UCSD-AML1 (cell line): Measurements from ENCODE around the gene GNLY.
A peak's percentile ranks its signal among the peaks of the same experiment; 100 is the strongest.

Experiments used
- DNase-seq: peaks from one replicate; lab custom pipeline; 2025; ENCODE audit not compliant: unreplicated experiment; lab: John Stamatoyannopoulos, UW

Gene GNLY

GRCh38 chr2:85723707-85724360 is 29.7 kb downstream of the GNLY start:
- DNase-seq: no peak

- no peak for DNase-seq
These were observed 30.6 kb downstream of the GNLY start for GRCh38 chr2:85724731-85725181.

GRCh38 chr2:85725451-85725850 is 31.3 kb downstream of the GNLY start:
- no peak for DNase-seq

- no peak for DNase-seq
These were observed 33.6 kb downstream of the GNLY start for GRCh38 chr2:85727798-85728197.

DNA sequence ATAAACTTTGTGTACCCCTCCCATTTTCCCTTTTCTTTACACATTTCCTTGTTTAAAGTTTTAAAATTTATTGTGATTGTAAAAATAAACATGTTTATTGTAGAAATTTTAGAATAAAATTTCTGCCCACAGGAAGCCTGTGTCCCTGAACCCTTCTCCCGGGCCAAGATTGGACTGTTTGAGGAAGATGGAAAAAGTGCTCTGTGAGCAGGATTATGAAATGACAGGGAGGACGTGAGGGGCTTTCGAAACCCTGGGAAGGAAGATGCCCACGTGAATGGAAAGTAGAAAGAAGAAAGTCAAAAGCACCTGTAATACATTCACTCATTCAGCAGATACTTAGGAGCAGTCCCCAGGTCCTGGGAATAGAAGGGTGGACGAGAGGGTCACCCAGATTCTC is 34.2 kb downstream of the GNLY start:
- DNase-seq: no peak

- DNase-seq: peak; percentile 78
These were observed 35.0 kb downstream of the GNLY start for GRCh38 chr2:85728883-85729824.

- no peak for DNase-seq
These were observed 35.8 kb downstream of the GNLY start for GRCh38 chr2:85729825-85730510.

- DNase-seq: no peak
These were observed 36.6 kb downstream of the GNLY start for GRCh38 chr2:85730686-85731230.

- no peak for DNase-seq
These were observed 37.4 kb downstream of the GNLY start for GRCh38 chr2:85731606-85732005.

- no peak for DNase-seq
These were observed 38.4 kb downstream of the GNLY start for GRCh38 chr2:85732467-85733120.

DNA sequence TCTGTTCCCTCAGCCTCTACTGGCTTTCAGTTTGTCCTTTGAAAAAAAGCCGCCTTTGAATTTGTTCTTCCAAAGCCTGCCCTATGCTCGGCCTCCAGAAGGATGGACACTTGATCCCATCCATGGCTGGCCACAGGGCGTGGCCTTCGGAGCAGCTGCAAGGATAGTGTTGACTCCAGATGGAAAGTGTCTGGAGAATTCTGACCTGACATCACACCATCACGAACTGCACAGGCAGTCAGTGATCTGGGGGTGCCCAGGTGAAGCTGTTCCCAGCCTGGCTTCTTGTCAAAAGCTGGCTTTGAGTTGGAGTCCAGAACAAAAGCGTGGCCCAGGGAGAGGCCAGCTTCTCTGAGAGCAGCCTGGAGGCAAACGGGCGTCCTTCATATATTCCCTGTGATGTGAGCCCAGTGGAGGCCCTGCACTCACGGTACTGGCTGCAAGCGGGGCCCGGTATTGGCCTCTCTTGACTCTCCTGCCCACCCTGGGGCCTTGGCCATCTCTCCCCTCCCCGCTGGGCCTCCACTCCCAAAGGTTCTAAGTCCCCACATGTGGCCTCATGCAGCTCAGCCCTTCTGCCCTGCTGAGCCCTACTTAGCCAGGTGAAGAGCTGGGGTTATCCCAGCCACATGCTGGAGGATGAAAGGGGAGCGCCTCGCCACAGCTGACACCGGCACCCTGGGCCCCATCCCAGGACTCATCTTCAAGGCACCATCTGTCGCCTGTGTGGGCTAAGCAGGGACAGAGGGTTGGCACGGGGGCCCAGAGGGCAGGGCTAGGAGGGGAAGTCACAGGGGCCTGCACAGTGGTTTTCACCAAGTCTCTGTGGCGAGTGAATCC is 39.2 kb downstream of the GNLY start:
- no peak for DNase-seq

DNA sequence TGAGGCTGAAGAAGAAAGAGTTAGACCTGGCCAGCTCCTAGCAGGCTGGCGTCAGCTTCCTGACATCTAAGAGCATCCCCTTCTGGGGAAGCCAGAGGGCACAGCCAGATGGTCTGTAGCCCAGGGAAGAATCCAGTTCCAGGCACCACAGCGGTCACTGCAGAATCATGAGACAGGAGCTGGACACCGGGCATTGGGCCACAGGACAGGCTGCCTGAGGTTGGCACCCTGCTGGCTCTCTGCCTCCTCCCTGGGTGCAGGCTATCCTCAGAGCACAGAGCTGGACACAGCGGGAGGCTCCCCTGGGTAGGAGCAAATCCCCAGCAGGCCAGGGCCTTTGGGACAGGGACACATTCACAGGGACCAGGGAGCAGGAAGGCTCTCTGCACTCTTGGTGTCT is 39.9 kb downstream of the GNLY start:
- no peak for DNase-seq

GRCh38 chr2:85734942-85735608 is 40.9 kb downstream of the GNLY start:
- no peak for DNase-seq

DNA sequence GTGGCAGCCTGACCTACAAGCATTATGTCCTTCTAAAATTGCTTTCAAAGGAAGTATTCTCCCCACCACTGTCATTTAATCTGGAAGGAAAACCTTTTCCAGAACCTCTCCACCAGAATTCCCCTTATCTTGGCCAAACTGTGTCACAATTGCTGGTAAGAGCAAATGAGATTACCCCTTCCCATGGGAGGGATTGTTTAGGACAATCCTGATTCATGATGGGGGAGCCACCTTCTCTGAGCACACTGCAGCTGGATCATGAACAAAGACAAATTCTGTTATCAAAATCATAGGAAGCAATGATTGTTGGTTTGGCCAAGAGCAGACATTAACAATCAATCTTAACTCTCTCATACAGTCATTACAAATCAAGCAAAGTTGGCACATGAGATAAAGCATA is 41.5 kb downstream of the GNLY start:
- no peak for DNase-seq

GRCh38 chr2:85736456-85737355 is 42.5 kb downstream of the GNLY start:
- no peak for DNase-seq

DNA sequence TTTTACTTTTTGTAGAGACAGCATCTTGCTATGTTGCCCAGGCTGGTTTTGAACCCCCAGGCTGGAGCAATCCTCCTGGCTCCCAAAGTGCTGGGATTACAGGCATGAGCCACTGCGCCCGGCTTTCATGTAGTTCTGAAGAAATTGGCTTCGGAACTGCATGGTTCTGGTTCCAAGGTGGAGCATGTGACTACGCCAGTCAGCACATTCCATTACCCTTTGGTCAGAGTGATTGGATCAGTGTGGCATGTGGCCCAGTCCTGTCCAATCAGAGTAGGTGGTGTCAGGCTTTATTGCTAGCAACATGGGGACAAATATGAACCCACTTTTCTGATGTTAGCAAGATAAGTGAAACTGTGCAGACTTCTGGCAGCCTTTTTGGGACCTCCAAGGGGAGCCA is 43.3 kb downstream of the GNLY start:
- DNase-seq: no peak

DNA sequence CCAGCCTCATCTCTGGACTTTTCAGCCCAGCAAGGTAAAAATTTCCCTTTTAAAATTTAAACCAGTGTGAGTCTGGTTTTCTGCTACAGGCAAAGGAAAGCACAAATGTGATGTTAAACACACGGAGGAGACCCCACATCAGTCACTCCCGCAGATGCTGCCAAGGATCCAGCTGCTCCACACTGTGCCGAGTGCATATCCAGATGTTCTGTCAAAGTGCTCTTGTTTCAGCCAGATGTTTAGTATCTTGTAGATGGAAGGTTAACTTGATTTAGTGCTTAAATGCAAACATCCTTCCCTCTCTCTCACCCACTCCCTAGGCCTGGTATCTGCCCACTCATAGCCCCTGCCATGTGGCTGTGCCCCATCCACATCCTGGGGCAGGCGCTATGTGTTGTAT is 43.8 kb downstream of the GNLY start:
- no peak for DNase-seq

GRCh38 chr2:85740193-85740592 is 46.0 kb downstream of the GNLY start:
- DNase-seq: no peak
